Measurements from ENCODE around the gene MCU.
"Not testable (repeated sequence)": the region's sequence is repeated elsewhere in the genome, so short reads cannot be mapped to it uniquely, and the experiment has no call there.

MCU gene

DNA sequence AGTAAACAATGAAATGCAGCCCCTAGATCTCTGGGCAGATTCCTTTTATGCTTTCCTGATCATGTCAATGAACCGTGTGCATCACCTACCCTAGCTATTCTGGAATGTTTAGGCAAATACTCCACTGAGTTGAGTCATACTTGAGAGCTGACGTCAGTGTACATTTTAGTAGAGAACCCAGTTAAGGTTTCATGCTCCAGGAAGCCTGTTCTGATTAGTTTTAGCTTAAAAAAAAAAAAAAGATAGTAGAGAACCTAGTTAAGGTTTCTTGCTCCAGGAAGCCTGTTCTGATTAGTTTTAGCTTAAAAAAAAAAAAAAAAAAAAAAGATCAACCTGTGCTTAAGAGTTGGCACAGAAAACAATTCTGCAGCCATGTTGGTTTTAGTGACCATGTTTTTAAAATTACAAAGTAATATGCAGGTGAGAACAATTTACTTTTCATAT lies 3.7 kb upstream of the MCU start:
- no peak for DNase-seq

DNA sequence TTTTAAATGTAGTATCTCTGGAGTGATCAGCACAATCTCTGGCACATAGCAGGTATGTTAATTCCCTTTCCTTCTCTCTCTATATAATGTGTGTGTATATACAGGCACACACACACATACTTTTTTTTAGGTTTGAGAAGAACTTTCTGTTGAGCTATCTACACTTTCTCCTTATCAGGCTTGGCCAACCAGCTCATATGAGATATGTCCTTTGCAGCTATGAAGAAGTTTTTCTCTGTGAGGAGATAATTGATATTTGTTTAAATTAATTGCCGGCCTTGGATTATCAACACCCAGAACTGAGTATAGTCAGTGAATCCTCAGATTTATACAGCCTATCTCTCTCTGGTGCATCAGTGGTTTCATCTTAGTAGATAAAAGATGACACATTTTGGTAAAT lies 2.3 kb upstream of the MCU start:
- no peak for DNase-seq

DNA sequence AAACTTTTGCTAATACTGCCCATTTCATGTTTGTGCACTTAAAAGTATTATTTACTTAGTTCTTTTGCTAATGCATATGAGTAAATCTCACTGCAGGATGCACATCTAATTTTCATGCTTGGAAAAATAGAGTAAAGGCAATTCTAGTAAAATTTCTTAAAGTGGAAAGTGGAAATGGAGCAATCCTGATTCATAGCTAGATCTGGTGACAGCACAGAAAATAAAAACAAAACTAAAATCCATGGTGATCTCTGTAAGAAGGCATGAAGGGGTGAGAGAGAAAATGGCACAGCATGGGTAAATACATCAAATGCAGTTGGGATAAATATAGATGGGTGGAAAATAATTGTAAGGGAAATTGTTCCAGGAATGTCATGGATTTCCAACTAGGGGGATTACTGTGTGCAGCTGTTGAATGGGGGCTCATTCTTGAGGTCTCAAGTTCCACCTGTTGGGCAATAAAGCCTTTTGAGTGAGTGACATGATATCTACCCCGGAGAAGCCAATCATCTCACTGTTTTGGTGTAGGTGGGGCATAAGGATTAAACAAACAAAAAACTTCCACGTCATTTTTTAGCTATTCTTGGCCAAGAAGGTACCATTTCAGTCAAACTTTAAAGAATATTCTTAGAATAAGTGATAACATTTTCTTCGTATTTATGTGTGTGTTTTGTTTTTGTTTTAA lies 1.7 kb upstream of the MCU start:
- no peak for DNase-seq

DNA sequence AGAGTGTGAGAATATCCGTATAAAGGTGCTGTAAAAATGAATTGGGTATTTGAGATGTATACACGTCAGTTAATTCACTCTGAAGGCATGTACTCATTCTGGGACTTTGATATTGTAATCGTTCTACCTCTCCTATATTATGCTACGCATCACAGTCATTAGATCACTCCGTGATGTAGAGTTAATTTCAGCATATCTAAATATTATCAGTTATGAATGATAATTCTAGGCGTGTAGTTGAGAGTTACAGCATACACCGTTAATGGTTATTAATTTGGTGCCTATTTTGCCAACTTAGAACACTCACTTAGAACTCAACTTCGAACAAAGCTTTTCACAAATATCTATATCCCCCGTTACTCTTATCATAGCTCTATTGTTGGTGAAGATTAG lies 477 bp upstream of the MCU start:
- no peak for DNase-seq

DNA sequence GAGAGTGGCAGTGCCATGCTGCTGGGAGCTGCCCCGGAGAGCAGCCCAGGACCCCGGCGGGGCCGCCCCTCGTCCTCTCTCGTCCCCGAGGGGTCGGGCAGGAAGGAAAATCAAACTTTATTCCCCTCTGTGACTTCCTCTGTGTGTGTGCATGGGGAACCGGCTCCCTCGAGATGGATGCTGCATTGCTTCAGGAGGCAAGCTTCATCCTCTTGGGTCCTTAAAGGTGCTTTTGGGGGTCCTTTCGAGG lies 726 bp downstream of the MCU start:
- DNase-seq, result no peak

DNA sequence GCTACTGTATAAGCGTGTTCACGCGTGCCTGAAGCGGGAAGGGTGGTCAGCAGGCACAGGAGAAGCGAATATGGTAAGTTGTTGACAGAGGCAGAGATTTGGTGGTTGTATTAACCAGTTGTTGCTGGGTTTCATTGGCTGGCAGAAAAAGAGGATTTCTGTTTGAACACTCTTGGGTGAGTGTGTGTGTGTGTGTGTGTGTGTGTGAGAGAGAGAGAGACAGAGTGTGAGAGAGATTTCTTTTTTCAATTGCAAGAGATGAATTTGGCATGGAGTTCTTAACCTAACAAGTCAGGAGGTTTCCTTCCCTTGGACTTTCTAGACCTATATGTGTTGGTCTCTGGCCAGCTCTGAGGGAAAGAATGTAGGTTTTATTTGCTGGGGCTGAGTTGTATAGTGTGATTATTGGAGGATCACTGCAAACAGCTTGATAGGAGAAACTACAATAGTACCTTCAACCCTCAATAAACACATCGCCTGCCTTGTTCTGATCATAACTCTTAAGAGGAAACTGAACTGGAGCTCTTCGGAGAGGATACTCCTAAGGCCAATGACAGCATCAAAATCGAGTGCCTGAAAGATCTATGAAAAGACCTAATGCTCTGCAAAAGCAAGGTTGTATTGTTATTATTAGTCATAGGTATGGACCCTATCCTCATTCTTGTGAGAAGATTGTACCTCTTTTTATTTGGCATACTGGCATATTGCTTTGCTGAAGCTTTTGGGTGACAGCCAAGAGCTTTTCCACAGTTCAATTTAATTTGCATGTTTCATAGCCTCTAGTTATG lies 1.2 kb downstream of the MCU start:
- no peak for DNase-seq

DNA sequence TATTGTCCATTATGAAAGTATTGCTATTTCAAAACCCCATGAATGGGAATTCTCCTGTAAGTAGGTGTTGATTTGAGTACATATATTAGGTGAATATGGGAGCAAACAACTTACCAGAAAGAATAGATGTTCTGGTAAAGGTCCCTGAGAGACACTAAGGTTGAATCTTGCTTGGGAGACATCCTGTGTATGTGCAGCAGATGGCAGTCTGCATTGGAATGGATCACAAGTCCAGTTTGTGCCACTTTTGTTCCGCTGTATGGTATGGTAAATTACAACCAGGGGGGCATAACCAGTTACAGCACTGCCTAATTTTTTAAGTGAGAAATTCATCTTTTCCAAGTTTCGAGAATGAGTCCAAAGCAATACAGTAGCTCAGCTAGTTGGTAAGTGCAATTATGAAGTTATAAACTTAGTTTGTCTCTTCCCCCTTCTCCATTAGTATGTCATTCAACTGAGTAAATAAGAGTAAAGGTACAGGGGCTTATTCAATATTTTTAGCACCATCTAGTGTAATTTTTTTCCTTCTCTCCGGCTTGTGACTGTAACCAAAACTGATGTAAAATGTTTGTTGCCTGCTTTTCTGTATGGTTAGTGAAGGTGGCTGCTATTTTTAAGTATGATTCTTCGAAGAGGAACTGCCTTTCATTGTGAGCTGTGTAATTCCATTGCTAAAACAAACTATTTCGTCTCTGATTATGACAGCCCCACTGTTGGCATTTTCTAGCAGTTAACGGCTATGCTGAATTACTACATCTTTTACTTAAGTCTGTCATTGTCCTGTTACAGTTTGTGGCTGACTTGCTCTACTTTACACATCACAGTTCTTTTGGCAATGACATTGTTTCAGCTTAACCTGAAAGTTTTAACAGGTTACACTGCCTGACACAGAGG lies 2.8 kb downstream of the MCU start:
- DNase-seq, result no peak

DNA sequence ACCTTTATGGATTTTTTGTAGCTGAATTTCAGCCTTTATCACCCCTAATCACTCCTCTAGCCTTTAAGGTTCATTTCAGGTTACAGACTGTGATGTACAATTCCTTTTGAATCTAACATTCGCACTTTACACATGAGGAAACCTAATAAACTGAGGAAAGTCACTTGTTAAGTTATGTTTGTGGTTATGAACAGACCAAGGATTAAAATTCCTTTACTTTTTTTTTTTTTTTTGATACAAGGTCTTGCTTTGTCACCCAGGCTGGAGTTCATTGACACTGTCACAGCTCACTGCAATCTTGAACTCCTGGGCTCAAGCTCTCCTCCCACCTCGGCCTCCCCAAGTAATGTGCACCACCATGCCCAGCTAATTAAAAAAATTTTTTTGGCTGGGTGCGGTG lies 3.6 kb downstream of the MCU start:
- no peak for DNase-seq

DNA sequence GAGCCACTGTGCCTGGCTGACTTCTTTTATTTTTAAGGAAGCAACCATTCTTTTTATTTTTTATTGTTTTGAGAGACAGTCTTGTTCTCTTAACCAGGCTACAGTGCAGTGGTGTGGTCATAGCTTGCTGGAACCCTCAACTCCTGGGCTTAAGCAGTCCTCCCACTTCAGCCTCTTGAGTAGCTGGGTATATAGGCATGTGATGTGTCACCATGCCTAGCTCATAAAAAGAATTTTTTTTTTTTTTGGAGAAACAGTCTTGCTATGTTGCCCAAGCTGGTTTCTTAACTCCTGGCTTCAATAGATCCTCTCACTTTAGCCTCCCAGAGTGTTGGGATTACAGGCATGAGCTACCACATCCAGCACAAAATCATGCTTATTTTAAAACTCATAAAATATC lies 5.8 kb downstream of the MCU start:
- no peak for DNase-seq

DNA sequence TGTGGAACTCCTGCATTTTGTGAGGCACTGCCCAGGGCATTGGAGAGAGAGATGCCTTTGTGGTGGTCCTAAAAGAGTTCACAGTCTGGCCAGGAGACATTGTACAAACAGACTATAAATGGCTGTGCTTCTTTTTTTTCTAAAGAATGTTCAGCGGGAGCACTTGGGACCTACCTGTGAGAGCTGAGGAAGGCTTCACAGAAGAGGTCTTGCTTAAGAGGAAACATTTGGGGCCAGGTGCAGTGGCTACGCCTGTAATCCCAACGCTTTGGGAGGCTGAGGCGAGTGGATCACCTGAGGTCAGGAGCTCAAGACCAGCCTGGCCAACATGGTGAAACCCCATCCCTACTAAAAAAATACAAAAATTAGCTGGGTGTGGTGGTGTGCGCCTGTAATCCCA lies 10.5 kb downstream of the MCU start:
- DNase-seq, result not testable (repeated sequence)

DNA sequence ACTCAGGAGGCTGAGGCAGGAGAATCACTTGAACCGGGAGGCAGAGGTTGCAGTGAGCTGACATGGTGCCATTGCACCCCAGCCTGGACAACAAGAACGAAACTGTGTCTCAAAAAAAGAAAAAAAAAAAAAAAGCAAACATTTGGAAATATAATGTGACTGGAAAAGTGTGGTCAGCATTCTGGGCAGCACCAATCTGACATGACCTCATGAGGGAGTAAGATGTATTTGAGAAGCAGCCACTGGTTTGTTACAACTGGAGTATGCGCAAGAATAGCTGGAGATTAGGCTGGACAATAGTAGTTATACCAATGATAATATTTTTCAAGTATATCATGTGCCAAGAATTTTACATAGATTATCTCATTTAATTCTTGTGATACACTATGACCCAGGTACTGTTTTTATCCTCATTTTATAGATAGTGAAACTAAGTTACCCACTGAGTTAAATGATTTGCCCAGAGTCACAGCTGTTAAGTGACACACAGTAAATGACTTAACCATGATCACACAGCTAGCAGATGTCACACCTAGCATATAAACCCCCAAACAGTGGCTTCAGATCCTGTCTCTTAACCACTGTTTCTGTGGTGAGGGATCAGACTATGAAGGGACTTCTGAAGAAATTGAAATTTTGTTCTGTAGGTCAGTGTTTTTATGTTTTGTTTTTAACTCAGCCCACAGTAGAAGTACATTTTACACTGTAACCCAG lies 11.1 kb downstream of the MCU start:
- DNase-seq, result no peak

DNA sequence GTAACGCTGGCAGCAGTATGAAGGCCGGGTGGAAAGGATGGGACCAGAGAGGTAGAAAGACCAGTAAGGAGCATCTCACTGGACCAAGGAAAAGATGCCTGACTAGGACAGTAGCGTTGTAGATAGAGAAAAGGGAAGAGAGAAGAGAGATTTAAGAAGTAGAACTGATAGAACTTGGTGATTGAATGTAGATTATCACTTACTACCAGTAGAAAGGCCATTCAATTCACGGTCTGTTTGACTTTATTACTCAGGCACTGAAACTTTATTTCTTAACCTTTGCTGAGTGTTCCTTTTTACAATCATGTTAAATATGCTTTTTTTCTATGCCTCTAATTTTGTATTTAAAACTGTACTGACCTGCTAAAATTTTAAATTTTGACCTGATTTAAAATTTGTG lies 12.2 kb downstream of the MCU start:
- no peak for DNase-seq

DNA sequence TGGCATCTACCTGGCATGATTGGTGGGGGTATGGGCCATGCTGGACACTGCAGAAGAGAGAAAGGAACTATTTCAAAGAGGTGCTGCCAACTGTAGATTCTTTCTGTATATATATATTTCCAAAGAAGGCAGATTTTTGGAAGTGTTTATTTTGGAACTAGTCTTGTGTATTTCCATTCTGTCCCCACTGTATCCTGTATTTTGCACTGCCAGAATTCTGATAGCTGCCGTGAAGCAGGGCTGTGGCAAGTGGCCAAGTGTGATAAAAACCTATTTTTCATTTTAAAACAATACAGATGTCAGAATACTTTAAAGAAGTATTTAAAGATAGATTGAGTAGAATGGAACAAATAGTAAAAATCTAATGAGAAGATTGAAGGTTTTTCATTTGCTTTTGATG lies 17.1 kb downstream of the MCU start:
- no peak for DNase-seq

DNA sequence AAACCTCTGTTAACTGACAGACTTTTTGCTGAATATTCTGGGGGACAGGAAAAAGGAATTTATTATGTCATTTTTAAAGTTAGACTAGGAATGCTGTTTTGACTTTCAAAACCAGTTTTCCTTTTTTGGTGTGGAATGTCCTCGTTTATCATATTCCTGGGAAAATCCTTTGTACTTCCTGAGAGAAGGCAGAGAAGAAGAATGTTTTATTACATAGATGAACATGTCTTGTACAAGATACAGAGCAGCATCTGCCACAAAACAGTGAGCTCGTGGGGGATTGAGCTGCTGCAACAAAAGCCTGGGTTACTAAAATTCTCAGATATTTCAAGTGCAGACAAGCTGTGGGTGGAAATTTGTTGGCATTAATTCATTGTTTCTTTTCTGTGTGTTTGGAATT lies 20.2 kb downstream of the MCU start:
- no peak for DNase-seq

DNA sequence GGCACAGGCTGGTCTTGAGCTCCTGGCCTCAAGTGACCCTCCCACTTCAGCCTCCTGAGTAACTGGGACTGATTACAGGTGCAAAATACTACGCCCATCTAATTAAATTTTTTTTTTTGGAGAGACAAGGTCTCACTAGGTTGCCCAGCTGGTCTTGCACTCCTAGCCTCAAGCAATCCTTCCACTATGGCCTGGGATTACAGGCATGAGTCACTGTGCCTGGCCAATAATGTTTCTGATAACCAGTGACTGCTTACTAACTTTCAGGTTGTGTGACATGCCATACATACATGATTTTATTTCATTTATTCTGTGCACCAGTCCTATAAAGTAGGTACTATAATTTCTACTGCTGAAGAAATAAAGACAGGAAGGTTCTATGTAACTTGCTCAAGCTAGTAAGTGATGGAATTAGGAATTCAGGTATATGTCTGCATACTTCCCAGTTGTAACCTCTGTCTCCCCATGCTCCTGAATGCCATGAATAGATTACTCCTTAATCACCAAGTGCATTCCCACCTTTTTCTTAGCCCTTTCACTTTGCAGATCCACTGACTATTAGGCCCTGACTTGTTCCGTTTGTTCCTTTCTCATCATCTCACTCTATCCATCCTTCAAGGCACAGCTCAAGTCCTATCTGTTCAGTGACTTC lies 28.1 kb downstream of the MCU start:
- no peak for DNase-seq

DNA sequence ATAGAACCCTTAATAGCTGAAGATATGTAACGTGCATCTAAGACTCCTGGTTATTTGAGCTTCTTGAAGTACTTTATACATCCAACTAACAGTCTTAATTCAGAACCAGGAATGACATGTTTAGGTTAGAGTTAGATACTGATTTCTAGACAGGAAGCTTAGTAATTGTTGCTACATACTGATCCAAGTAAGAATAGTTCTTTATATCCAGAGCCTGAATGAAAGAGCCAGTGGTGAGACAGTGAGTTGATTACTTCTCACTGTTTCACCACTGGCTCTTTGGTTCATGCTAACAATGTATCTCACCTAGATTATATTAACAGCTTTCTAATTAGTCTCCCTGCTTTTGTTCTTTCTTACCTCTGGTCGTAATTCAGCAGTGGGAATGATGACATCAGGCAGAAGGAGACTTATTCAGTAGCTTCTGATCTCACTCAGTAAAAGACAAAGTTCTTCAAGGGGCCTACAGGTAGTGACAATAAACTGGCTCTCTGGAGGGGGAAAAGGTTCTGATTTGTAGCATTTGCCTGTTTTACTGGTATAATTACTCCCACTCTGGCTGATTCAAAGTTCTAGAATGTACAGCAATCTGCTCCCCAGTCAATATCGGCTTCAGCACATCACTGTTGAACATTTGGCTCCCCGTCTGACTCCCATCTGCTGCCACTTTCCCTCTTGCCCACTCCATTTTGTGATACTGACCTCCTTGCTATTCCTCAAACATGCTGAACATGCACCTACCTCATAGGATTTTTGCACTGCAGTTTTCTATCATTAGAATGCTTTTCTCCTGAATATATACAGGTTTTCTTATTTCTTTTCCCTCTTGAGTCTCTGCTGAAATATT lies 29.1 kb downstream of the MCU start:
- DNase-seq, result no peak

DNA sequence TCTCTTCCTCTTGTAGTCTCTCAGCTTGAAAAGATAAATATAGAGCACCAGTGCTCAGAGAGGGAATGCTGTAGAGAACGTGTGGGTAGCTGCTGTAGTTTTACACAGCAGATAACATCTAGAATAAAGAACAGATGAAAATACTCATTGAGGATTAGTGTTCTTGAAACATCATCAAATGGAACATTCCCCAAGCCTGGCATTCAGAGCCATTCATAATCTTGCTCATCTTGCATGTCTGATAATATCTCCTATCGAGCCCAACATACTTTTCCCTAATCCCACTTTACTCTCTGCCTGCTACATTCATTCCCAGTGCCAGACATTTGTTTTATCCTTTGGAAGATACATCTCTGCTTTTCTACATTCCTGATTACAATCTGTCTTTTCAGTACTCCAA lies 35.2 kb downstream of the MCU start:
- DNase-seq, result no peak

DNA sequence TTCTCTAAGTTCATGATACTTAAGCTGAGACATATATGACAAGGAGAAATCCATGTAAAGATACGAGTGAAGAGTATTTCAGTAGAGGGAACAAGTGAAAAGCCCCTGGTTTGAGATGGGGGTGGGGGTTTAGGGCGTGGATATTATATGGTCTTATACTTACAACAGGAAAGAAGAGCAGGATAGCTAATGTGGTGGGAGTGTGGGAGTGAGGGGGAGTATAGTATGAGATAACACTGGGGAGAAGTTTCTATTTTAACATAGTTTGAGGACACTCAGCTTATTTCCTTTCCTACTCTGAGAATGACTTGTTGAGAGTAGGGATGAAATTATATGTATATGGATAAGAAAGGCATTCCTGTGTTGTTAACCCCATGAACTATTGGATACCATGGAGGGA lies 36.5 kb downstream of the MCU start:
- DNase-seq, result no peak

DNA sequence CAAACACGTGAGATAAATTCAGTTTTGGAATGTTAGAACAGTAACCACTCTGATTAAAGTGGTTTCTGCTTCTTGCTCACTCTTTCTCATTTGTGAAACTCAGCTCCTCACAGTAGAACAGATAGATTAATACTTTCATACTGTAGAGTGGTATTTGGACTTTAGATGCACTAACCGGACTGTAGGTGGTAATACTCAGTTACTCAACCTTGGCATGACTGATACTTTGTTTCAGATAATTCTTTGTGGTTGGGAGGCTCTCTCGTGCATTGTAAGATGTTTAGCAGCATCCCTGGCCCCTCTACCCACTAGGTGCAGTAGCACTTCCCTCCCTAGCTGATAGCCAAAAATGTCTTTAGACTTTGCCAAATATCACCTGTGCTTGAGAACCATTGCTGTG lies 37.6 kb downstream of the MCU start:
- DNase-seq, result peak; percentile 13

DNA sequence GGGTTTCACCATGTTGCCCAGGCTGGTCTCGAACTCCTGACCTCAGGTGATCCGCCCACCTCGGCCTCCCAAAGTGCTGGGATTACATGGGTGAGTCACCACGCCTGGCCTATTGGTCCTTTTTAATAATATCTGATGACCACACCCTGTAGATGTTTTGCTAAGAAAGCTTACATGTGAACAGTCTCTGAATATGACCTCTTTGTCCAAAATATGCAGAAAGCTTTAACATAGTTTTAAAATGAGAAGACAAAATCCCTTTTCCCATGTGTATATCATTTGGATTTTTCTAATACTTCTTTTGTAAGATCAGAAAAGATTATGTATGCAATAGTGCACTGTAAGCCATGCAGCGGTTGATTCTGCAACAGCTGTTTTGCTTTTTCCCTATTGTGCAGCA lies 38.5 kb downstream of the MCU start:
- DNase-seq, result no peak

DNA sequence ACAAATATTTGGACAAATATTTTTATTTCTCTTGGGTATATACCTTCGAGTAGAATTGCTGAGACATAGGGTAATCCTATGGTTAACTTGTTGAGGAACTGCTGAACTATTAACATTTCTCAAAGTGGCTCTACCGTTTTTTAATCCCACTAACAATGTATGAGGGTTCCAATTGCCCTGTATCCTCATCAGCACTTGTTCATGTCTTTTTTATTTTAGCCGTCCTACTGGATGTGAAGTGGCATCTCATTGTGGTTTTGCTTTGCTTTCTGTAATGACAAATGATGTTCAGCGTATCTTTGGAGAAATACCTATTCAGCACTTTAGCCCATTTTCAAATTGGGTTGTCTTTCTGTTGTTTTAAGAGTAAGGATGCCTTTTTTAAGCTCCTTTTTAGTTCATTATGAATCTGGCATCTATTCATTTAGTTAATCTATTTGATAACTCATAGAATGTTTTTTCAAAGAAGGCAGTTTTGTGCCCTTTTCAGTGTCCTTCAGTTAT lies 40.0 kb downstream of the MCU start:
- DNase-seq, result no peak

DNA sequence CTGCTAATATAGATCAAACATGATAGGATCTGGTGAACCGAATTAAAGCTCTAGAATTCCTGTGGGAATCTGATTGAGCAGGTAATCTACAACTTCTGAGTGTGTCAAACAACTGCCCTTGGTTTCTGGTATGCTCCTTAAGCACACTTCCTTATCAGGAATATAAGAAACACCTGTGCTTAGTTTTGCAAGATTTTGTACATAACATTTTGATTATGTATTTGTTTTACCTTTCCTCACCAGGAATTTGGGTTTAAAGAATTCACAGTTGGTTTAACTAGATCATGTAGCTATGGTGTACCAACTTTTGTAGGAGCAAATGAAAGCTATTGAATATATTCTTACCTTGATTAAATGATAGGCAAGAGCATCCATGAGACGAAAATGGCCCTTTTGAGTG lies 40.6 kb downstream of the MCU start:
- DNase-seq, result no peak
